H1 (cell line): ENCODE results near the gene DENND2C. TPM values are rescaled to one million over a fixed set of nuclear protein-coding genes. Genes with fewer than 3 reads are reported as not detected.

ENCODE experiments used
- CTCF ChIA-PET: fragments of 300-600 bp; sonication (Branson Sonifier 250); formaldehyde crosslinking; loops from one replicate; lab custom pipeline; 2021; ENCODE audit not compliant: partially characterized antibody; lab: Charles Lee
- POLR2A ChIA-PET: fragments of 300-600 bp; sonication (Branson Sonifier 250); formaldehyde crosslinking; loops from one replicate; lab custom pipeline; 2021; ENCODE audit warnings: inconsistent platforms; ENCODE audit not compliant: partially characterized antibody; lab: Charles Lee
- DNase-seq, 2 experiments: peaks; one replicate each; pipeline versions ENCODE4 v3.0.0 to v3.0.0-alpha.2; 2010 to 2022; ENCODE audit warnings: low spot score in 2 of 2, low read depth in 1 of 2, mixed read lengths in 1 of 2
- FAIRE-seq: peaks from 2 replicates; lab custom pipeline; 2011; peaks lifted over from hg19 to GRCh38; lab: Jason Lieb, UNC
- H2AFZ ChIP-seq: 2 replicates; pipeline ENCODE4 v1.8.1; 2012; ENCODE audit warnings: low read length, inconsistent platforms
- H2AK5ac ChIP-seq: 2 replicates; pipeline ENCODE4 v1.6.1; 2013; ENCODE audit warnings: low read depth, low read length
- H2BK120ac ChIP-seq: replicated peaks from 2 replicates; pipeline ENCODE3; 2013; ENCODE audit warnings: low read depth, low read length, inconsistent platforms
- H2BK12ac ChIP-seq: 2 replicates; pipeline ENCODE4 v1.6.1; 2013; ENCODE audit warnings: low read depth, low read length
- H2BK15ac ChIP-seq: 2 replicates; pipeline ENCODE4 v1.6.1; 2013; ENCODE audit warnings: low read length
- H2BK20ac ChIP-seq: 2 replicates; pipeline ENCODE4 v1.6.1; 2013; ENCODE audit warnings: low read length
- H2BK5ac ChIP-seq: 2 replicates; pipeline ENCODE4 v1.6.1; 2013; ENCODE audit warnings: low read depth, low read length
- H3K14ac ChIP-seq: 2 replicates; pipeline ENCODE4 v1.6.1; 2013; ENCODE audit warnings: inconsistent platforms; ENCODE audit not compliant: insufficient read length
- H3K18ac ChIP-seq: 2 replicates; pipeline ENCODE4 v1.6.1; 2013; ENCODE audit warnings: low read length; ENCODE audit errors: extremely low read depth
- H3K23ac ChIP-seq: 2 replicates; pipeline ENCODE4 v1.6.1; 2013; ENCODE audit warnings: inconsistent platforms; ENCODE audit not compliant: insufficient read length
- H3K23me2 ChIP-seq: 2 replicates; pipeline ENCODE4 v1.6.1; 2013; ENCODE audit warnings: low read depth, low read length
- H3K27ac ChIP-seq: 2 replicates; pipeline ENCODE4 v1.6.1; 2011; ENCODE audit warnings: low read depth, low read length, inconsistent platforms
- H3K27me3 ChIP-seq, 4 experiments: replicated peaks in 1 of 4; 1 replicate in 1 of 4; 2 replicates in 3 of 4; pipeline versions ENCODE4 v1.6.1 to v1.8.1; 2011 to 2013; ENCODE audit warnings: low read length in 3 of 4, mild to moderate bottlenecking in 3 of 4, inconsistent platforms in 2 of 4, mixed read lengths in 2 of 4, moderate library complexity in 1 of 4; ENCODE audit not compliant: control insufficient read depth in 3 of 4, insufficient read depth in 3 of 4; ENCODE audit errors: extremely low read depth in 1 of 4
- H3K36me3 ChIP-seq, 4 experiments: 2 replicates each; pipeline versions ENCODE4 v1.6.1 to v1.8.1; 2011 to 2013; ENCODE audit warnings: mild to moderate bottlenecking in 4 of 4, low read length in 3 of 4, moderate library complexity in 2 of 4, control low read depth in 1 of 4, inconsistent platforms in 1 of 4; ENCODE audit not compliant: insufficient read depth in 4 of 4, control insufficient read depth in 2 of 4
- H3K4ac ChIP-seq: replicated peaks from 2 replicates; pipeline ENCODE3; 2013; ENCODE audit warnings: low read length, low read depth, mixed read lengths, inconsistent platforms; ENCODE audit not compliant: insufficient read length
- H3K4me1 ChIP-seq, 4 experiments: replicated peaks in 1 of 4; 1 replicate in 1 of 4; 2 replicates in 3 of 4; pipeline versions ENCODE4 v1.6.1 to v1.8.1; 2011 to 2013; ENCODE audit warnings: low read length in 3 of 4, inconsistent platforms in 2 of 4, mixed read lengths in 1 of 4; ENCODE audit not compliant: insufficient read depth in 4 of 4, control insufficient read depth in 3 of 4
- H3K4me2 ChIP-seq, 2 experiments: 2 replicates each; pipeline versions ENCODE4 v1.6.1 to v1.8.1; 2011 to 2013; ENCODE audit warnings: low read depth in 2 of 2, low read length in 2 of 2, control low read depth in 1 of 2, inconsistent platforms in 1 of 2, mild to moderate bottlenecking in 1 of 2; ENCODE audit not compliant: insufficient read depth in 1 of 2
- H3K4me3 ChIP-seq, 4 experiments: fragments of 200-600, 300-600 bp in 1 of 4; sonication (generic), shearing (Covaris generic), sonication (Bioruptor Twin) in 1 of 4; 2 replicates each; pipeline versions ENCODE4 v1.5.1 to v1.8.1; 2011 to 2016; ENCODE audit warnings: low read length in 4 of 4, low read depth in 3 of 4, control low read depth in 2 of 4, inconsistent platforms in 2 of 4, mild to moderate bottlenecking in 2 of 4, mixed read lengths in 1 of 4, moderate library complexity in 1 of 4; ENCODE audit not compliant: insufficient read depth in 2 of 4; ENCODE audit errors: extremely low read depth in 1 of 4
- H3K56ac ChIP-seq: replicated peaks from 2 replicates; pipeline ENCODE3; 2013; ENCODE audit warnings: low read depth, mild to moderate bottlenecking, mixed read lengths, low read length, inconsistent platforms; ENCODE audit not compliant: insufficient read length
- H3K79me1 ChIP-seq: 2 replicates; pipeline ENCODE4 v1.6.1; 2013; ENCODE audit warnings: low read depth, low read length, control low read depth
- H3K79me2 ChIP-seq, 2 experiments: 2 replicates each; pipeline versions ENCODE4 v1.6.1 to v1.8.1; 2012 to 2013; ENCODE audit warnings: low read length in 2 of 2, mild to moderate bottlenecking in 2 of 2, inconsistent platforms in 1 of 2; ENCODE audit not compliant: insufficient read depth in 2 of 2, control insufficient read depth in 1 of 2
- H3K9ac ChIP-seq, 4 experiments: replicated peaks in 1 of 4; 1 replicate in 1 of 4; 2 replicates in 3 of 4; pipeline versions ENCODE4 v1.6.1 to v1.8.1; 2011 to 2013; ENCODE audit warnings: low read depth in 3 of 4, low read length in 3 of 4, control low read depth in 2 of 4, mild to moderate bottlenecking in 2 of 4, moderate library complexity in 2 of 4, inconsistent platforms in 1 of 4; ENCODE audit errors: extremely low read depth in 1 of 4
- H3K9me3 ChIP-seq, 2 experiments: 2 replicates each; pipeline versions ENCODE4 v1.6.1 to v1.8.1; 2012 to 2013; ENCODE audit warnings: mild to moderate bottlenecking in 2 of 2, moderate library complexity in 2 of 2, control low read depth in 1 of 2, inconsistent platforms in 1 of 2, low read depth in 1 of 2, low read length in 1 of 2, mixed read lengths in 1 of 2; ENCODE audit not compliant: insufficient read depth in 2 of 2
- H4K20me1 ChIP-seq, 2 experiments: replicated peaks in 1 of 2; 2 replicates each; pipeline versions ENCODE3 to v1.8.1; 2011 to 2013; ENCODE audit warnings: inconsistent platforms in 2 of 2, low read length in 2 of 2, mild to moderate bottlenecking in 1 of 2; ENCODE audit not compliant: insufficient read depth in 2 of 2, control insufficient read depth in 1 of 2
- H4K5ac ChIP-seq: 2 replicates; pipeline ENCODE4 v1.6.1; 2013; ENCODE audit warnings: low read length, low read depth, mixed read lengths, inconsistent platforms; ENCODE audit not compliant: insufficient read length
- H4K8ac ChIP-seq: 2 replicates; pipeline ENCODE4 v1.8.0; 2013; ENCODE audit warnings: mild to moderate bottlenecking, moderate library complexity, low read length, inconsistent platforms; ENCODE audit not compliant: insufficient read depth; ENCODE audit errors: extremely low read depth
- H4K91ac ChIP-seq: replicated peaks from 2 replicates; pipeline ENCODE3; 2013; ENCODE audit warnings: low read length, mixed read lengths, inconsistent platforms; ENCODE audit not compliant: insufficient read length
- CHD1 ChIP-seq: IDR thresholded peaks from 2 replicates; pipeline ENCODE4 v1.6.1; 2012; ENCODE audit warnings: low read depth, low read length, improper control_type of control experiment
- CHD2 ChIP-seq: IDR thresholded peaks from 2 replicates; pipeline ENCODE4 v1.6.1; 2012; ENCODE audit warnings: low read length, improper control_type of control experiment
- WGBS, 2 experiments: shearing (Covaris generic) in 1 of 2; methylation state at CpG; one replicate each; pipeline versions ENCODE4 v1.1.6 to v1.1.7; 2013 to 2015; ENCODE audit warnings: low lambda C conversion rate in 2 of 2, mixed read lengths in 2 of 2, inconsistent platforms in 1 of 2, low coverage in 1 of 2, missing lambda C conversion rate in 1 of 2; ENCODE audit not compliant: insufficient replicate concordance in 2 of 2, insufficient coverage in 1 of 2, insufficient read length in 1 of 2; ENCODE audit errors: extremely low coverage in 1 of 2, missing lambda C conversion rate in 1 of 2; 5-methylcytosine and 5-hydroxymethylcytosine counted together
- polyA plus RNA-seq, 7 experiments: library from polyadenylated mRNA; depleted of rRNA in 3 of 7; stranded (reverse) in 5 of 7; unstranded in 2 of 7; fragments of >200 nt in 5 of 7; fragments of 200-250 nt in 2 of 7; gene quantifications; 1 replicate in 5 of 7; 2 replicates in 1 of 7; 4 replicates in 1 of 7; pipeline versions ENCODE4 v1.2.1 to v1.2.3, GENCODE V29; 2011 to 2013; ENCODE audit warnings: missing spikeins in 2 of 7, mixed read lengths in 2 of 7
- total RNA-seq: library from RNA; stranded (reverse); fragmentation: NEBNext Ultra II Directional; extraction: Animal tissue kit (Norgen Biotek cat#: 25700); gene quantifications from 2 replicates; pipeline ENCODE4 v1.2.1, GENCODE V29; 2021

Gene DENND2C
- total and polyA plus RNA-seq, 2 of the 8 experiments (the other 6 are each of a cell fraction or from before 2014, with no cell fraction given): 1.8 to 5.5 TPM

GRCh38 chr1:114620419-114620818 lies 49.4 kb downstream of the DENND2C start:
- POLR2A ChIA-PET: no interaction called here
- CTCF ChIA-PET: interaction anchor here (0.6 kb wide), 1 partner anchor 17 kb away, joined by 3 read pairs; no protein-coding TSS in a partner anchor
- no peak overlapping the region for H3K14ac ChIP-seq

More at GRCh38 chr1:114620419-114620818, 49.4 kb downstream of the DENND2C start:
- no peak overlapping the region for H4K8ac ChIP-seq
- H4K20me1 ChIP-seq: no peaks in the 10 kb centered on the region
- no peak overlapping the region for H3K18ac ChIP-seq
- no peak overlapping the region for H4K5ac ChIP-seq
- no peak overlapping the region for H2BK15ac ChIP-seq
- H2AFZ ChIP-seq: no peak overlapping the region
- H2AK5ac ChIP-seq: no peak overlapping the region
- no peak for TF ChIP-seq CHD1
- no peak for TF ChIP-seq CHD2
- no peaks in the 10 kb centered on the region for H3K9me3 ChIP-seq
- no peak overlapping the region for H3K27ac ChIP-seq
- H3K23ac ChIP-seq: no peak overlapping the region
- no peaks in the 10 kb centered on the region for H3K23me2 ChIP-seq
- no peaks in the 10 kb centered on the region for H3K4me1 ChIP-seq
- no peak overlapping the region for H3K4me3 ChIP-seq
- H3K4ac ChIP-seq: no peak overlapping the region
- no peak overlapping the region for H2BK12ac ChIP-seq
- WGBS, 2 experiments: 84% methylated on average over 2 of the region's 2 CpGs; no CpG with 5 or more reads in 1 of the 2 experiments
- H4K91ac ChIP-seq: no peak overlapping the region
- H2BK5ac ChIP-seq: no peak overlapping the region
- no peaks in the 10 kb centered on the region for H3K79me1 ChIP-seq
- FAIRE-seq: no peak
- H3K36me3 ChIP-seq: no peaks in the 10 kb centered on the region
- H3K4me2 ChIP-seq: no peak overlapping the region
- H2BK120ac ChIP-seq: no peak overlapping the region
- DNase-seq: no peak
- H3K56ac ChIP-seq: no peak overlapping the region
- no peak overlapping the region for H2BK20ac ChIP-seq
- H3K79me2 ChIP-seq: no peaks in the 10 kb centered on the region
- no peak overlapping the region for H3K9ac ChIP-seq
- H3K27me3 ChIP-seq: no peaks in the 10 kb centered on the region
